Activated naive CD4-positive, alpha-beta T cell treated with anti-CD3 and anti-CD28 coated beads, Interleukin-2, amount 10 ng/mL, durations not matched to agents 7 days and 5 days (primary cell): ENCODE results near the gene REC114.
"Not testable (repeated sequence)": the region's sequence is repeated elsewhere in the genome, so short reads cannot be mapped to it uniquely, and the experiment has no call there.

Source experiments
- CTCF ChIA-PET: fragments of 350-600 bp; sonication (Branson Sonifier 250); formaldehyde crosslinking; loops from one replicate; lab custom pipeline; 2021; ENCODE audit warnings: antibody characterized with exemption; lab: Charles Lee
- DNase-seq: peaks from one replicate; pipeline ENCODE4 v3.0.0-alpha.2; 2020
- H3K27ac Mint-ChIP-seq: one replicate; pipeline ENCODE4 v1.8.0; 2021; ENCODE audit warnings: mild to moderate bottlenecking, moderate library complexity, mixed read lengths
- H3K27me3 Mint-ChIP-seq: one replicate; pipeline ENCODE4 v1.8.0; 2021; ENCODE audit warnings: mild to moderate bottlenecking, mixed read lengths
- H3K36me3 Mint-ChIP-seq: one replicate; pipeline ENCODE4 v1.8.0; 2021; ENCODE audit warnings: mixed read lengths
- H3K4me1 Mint-ChIP-seq: one replicate; pipeline ENCODE4 v1.8.0; 2021; ENCODE audit warnings: mixed read lengths
- H3K4me3 Mint-ChIP-seq: one replicate; pipeline ENCODE4 v1.8.0; 2021; ENCODE audit warnings: mild to moderate bottlenecking, moderate library complexity, mixed read lengths
- H3K9me3 Mint-ChIP-seq: one replicate; pipeline ENCODE4 v1.8.0; 2021; ENCODE audit warnings: mixed read lengths

REC114 gene

DNA sequence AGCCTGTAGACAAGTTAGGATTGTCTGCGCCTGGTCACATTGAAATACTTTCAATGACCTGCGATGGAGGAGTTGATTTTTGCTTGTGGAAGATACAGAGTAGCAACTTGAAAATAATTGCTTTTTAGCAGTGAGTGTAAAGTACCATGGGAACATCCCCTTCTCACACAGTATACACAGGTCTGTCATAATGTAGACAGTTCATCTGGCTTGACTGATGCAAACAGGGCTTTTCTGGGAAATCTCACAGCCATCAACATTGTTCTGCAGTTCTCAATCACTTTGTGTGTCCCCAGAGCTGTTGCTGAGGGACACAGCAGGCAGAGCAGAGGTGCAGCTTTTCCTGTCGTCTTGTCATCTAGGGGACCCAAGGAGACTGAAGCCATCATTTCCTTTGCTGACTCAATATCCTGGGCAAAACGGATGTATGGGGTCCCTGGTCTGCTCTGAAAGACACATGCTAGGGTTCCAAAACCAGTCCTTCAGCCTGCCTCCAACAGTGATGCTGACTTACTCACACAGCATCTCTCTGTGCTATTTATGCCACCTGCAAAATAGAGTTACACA, 5.3 kb upstream of the REC114 start:
- peaks cover 15% of the 10 kb centered on the region for H3K27me3 Mint-ChIP-seq
- CTCF ChIA-PET, result no interaction called here

DNA sequence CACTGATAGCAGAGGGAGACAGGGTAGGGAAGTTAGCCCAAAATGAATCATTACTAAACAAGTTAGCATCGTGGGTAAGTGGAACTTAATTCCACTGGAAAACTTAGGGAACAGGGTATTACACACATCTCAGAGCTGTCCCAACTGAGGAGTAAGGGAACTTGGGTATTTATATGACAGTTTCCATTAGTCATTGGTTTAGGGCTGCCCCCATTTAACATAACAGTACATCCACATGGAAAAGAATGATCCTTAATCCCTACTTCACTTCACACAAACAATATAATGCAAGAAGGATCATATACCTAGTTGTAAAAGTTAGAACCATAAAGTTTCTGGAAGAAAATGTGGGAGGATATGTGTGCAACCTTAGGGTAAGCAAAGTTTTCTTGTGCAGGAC, 4.3 kb upstream of the REC114 start:
- Mint-ChIP-seq H3K4me3 (no peak overlapping the region), H3K4me1 (no peaks in the 10 kb centered on the region), H3K27ac (no peak overlapping the region), H3K9me3 (no peaks in the 10 kb centered on the region), H3K27me3 (peaks cover 15% of the 10 kb centered on the region), H3K36me3 (no peaks in the 10 kb centered on the region)
- CTCF ChIA-PET, result no interaction called here
- DNase-seq, result no peak

More for the DNA sequence above, 5.3 kb upstream of the REC114 start:
- H3K36me3 Mint-ChIP-seq, result no peaks in the 10 kb centered on the region
- H3K4me1 Mint-ChIP-seq, result no peaks in the 10 kb centered on the region
- no peaks in the 10 kb centered on the region for H3K9me3 Mint-ChIP-seq
- no peak overlapping the region for H3K27ac Mint-ChIP-seq
- DNase-seq, result no peak
- no peak overlapping the region for H3K4me3 Mint-ChIP-seq

DNA sequence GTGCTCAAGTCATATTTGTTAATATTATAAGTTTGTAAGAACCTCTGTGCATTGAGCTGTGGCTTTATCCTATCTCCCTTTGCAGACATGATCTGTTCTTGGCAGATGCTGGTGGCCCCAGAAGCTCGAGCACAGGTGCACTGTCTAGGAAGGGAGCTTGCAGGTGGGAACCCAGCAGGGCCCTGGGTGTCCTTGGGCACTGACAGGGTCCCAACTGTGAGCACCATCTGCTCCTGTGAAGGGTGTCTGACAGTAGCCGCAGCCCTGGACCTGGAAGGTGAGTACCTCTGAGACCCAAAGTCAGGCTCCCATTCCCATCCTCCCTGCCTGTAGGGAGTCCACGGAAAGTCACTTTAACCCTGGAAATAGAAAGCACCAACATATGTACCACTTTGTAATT, 2.4 kb upstream of the REC114 start:
- CTCF ChIA-PET, result no interaction called here
- peaks cover 9% of the 10 kb centered on the region for H3K27me3 Mint-ChIP-seq
- H3K4me3 Mint-ChIP-seq, result no peak overlapping the region
- H3K27ac Mint-ChIP-seq, result no peak overlapping the region
- no peaks in the 10 kb centered on the region for H3K36me3 Mint-ChIP-seq
- H3K4me1 Mint-ChIP-seq, result no peaks in the 10 kb centered on the region
- H3K9me3 Mint-ChIP-seq, result no peaks in the 10 kb centered on the region
- DNase-seq, result no peak

DNA sequence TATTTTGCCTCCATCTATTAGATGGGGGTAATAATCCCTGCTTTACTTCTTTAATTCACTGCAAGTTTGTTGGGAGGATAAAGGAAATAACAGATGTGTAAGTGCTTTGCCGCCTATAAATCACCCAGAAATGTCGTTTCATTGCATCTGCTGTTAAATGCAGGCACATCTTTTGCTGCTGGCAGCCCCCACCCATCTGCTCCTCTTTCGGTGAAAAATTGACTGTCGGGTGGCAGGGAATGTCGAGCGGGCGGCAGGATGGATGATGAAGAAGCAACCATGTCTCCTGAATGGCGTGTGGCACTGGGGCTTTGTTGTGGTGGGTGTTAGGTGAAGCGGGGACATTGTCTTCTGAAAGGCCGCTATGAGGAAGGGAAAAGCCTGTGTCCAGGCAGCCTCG, 543 bp upstream of the REC114 start:
- Mint-ChIP-seq H3K9me3 (peaks cover 4% of the 10 kb centered on the region), H3K27me3 (peaks cover 4% of the 10 kb centered on the region), H3K27ac (no peak overlapping the region), H3K4me1 (peaks cover 3% of the 10 kb centered on the region), H3K36me3 (no peaks in the 10 kb centered on the region), H3K4me3 (no peak overlapping the region)
- CTCF ChIA-PET, result no interaction called here
- DNase-seq, result no peak

DNA sequence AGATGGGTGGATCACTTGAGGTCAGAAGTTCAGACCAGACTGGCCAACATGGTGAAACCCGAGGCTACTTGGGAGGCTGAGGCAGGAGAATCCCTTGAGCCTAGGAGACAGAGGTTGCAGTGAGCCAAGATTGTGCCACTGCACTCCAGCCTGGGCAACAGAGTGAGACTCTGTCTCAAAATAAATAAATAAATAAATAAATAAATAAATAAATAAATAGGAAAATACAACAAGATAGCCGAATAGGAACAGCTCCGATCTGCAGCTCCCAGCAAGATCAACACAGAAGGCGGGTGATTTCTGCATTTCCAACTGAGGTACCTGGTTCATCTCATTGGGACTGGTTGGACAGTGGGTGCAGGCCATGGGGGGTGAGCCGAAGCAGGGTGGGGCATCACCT, 4.5 kb downstream of the REC114 start:
- peaks cover 13% of the 10 kb centered on the region for H3K9me3 Mint-ChIP-seq

DNA sequence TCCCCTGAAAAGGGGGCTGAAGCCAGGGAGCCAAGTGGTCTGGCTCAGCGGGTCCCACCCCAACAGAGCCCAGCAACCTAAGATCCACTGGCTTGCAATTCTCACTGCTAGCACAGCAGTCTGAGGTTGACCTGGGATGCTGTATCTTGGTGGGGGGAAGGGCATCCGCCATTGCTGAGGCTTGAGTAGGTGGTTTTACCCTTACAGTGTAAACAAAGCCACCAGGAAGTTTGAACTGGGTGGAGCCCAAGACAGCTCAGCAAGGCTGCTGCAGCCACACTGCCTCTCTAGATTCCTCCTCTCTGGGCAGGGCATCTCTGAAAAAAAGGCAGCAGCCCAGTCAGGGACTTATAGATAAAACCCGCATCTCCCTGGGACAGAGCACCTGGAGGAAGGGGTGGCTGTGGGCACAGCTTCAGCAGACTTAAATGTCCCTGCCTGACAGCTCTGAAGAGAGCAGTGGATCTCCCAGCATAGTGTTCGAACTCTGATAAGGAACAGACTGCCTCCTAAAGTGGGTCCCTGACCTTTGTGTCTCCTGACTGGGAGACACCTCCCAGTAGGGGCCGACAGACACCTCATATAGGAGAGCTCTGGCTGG, 5.3 kb downstream of the REC114 start:
- CTCF ChIA-PET, result not testable (repeated sequence)

More for the DNA sequence above, 4.5 kb downstream of the REC114 start:
- H3K36me3 Mint-ChIP-seq, DNase-seq, CTCF ChIA-PET, H3K4me3 Mint-ChIP-seq: not testable (repeated sequence)
- Mint-ChIP-seq H3K27me3 (peaks cover 15% of the 10 kb centered on the region), H3K4me1 (peaks cover 16% of the 10 kb centered on the region), H3K27ac (peak overlapping the region; percentile 66)

DNA sequence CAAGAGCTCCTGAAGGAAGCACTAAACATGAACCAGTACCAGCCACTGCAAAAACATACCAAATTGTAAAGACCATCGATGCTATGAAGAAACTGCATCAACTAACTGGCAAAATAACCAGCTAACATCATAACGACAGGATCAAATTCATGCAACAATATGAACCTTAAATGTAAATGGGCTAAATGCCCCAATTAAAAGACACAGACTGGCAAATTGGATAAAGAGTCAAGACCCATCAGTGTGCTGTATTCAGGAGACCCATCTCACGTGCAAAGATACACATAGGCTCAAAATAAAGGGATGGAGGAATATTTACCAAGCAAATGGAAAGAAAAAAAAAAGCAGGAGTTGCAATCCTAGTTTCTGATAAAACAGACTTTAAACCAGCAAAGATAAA, 7.0 kb downstream of the REC114 start:
- H3K27me3 Mint-ChIP-seq, result peaks cover 19% of the 10 kb centered on the region
- DNase-seq, H3K4me3 Mint-ChIP-seq, H3K27ac Mint-ChIP-seq, CTCF ChIA-PET, H3K36me3 Mint-ChIP-seq: not testable (repeated sequence)
- peaks cover 13% of the 10 kb centered on the region for H3K9me3 Mint-ChIP-seq
- peaks cover 16% of the 10 kb centered on the region for H3K4me1 Mint-ChIP-seq

More for the DNA sequence above, 5.3 kb downstream of the REC114 start:
- not testable (repeated sequence) for H3K27ac Mint-ChIP-seq, H3K36me3 Mint-ChIP-seq, H3K4me3 Mint-ChIP-seq
- DNase-seq, result peak; percentile 54
- Mint-ChIP-seq H3K27me3 (peaks cover 15% of the 10 kb centered on the region), H3K9me3 (peaks cover 13% of the 10 kb centered on the region), H3K4me1 (peaks cover 16% of the 10 kb centered on the region)

DNA sequence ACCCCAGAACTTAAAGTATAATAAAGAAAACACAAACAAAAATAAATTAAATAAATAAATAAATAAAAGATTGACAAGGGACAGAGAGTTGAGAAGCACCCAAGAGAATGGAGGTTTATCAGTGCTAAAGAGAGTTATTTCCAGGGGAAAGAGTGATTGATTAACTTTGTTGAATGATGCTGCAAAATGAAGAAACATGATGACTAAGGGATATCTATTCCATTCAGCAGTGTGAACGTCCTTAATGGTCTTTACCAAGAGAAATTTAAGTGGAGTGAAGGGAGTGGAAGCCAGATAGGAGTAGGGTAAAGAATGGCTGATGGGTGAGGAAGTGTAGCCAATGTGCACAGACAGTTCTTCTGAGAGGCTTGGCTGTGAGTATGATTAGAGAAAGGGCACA, 11.1 kb downstream of the REC114 start:
- Mint-ChIP-seq H3K4me3 (no peak overlapping the region), H3K27me3 (peaks cover 16% of the 10 kb centered on the region), H3K4me1 (no peaks in the 10 kb centered on the region), H3K27ac (no peak overlapping the region), H3K36me3 (peaks cover 1% of the 10 kb centered on the region), H3K9me3 (peaks cover 9% of the 10 kb centered on the region)
- CTCF ChIA-PET, result no interaction called here
- DNase-seq, result no peak

DNA sequence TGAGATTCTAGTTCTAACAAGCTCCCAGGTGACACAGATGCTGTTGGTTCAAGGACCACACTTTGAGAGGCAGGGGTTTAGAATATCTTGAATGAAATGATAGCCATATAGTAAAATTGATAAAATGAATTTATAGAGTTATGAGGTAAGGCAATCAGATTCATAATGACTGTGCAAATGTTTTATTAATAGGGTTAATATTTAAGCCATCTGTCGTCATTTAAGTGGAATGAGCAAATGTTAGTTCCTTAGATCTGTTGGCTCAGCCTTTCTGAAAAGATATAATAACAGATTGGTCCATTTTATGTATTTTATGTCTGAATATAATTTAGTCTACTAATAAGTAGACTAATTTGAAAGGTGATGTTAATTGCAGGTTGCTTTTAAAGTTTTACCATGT, 12.9 kb downstream of the REC114 start:
- no peaks in the 10 kb centered on the region for H3K4me1 Mint-ChIP-seq
- peaks cover 6% of the 10 kb centered on the region for H3K9me3 Mint-ChIP-seq
- no peak overlapping the region for H3K27ac Mint-ChIP-seq

DNA sequence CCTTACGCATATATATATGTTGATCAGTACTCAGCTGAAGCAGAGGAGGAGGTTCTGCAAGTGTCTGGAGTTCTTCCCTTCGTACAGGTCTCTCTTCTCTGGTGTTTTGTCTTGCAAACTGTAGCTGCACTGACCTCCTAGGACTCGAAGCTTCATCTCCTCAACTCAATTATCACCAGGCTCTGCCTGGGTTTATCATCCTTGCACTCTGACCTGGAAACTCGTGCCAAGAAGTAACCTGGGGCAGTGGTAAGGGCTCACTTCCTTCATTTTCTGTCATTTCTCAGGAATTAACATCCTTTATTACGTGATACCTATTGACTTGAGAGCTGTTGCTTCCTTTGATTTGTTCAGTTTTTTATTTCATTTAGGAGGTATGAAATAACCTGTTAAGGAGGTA, 14.4 kb downstream of the REC114 start:
- Mint-ChIP-seq H3K27ac (no peak overlapping the region), H3K4me1 (no peaks in the 10 kb centered on the region), H3K27me3 (peaks cover 15% of the 10 kb centered on the region), H3K36me3 (no peaks in the 10 kb centered on the region), H3K9me3 (no peaks in the 10 kb centered on the region), H3K4me3 (no peak overlapping the region)
- CTCF ChIA-PET, result no interaction called here
- no peak for DNase-seq

More for the DNA sequence above, 12.9 kb downstream of the REC114 start:
- Mint-ChIP-seq H3K36me3 (no peaks in the 10 kb centered on the region), H3K4me3 (no peak overlapping the region), H3K27me3 (peaks cover 15% of the 10 kb centered on the region)
- DNase-seq, result no peak
- CTCF ChIA-PET, result no interaction called here

DNA sequence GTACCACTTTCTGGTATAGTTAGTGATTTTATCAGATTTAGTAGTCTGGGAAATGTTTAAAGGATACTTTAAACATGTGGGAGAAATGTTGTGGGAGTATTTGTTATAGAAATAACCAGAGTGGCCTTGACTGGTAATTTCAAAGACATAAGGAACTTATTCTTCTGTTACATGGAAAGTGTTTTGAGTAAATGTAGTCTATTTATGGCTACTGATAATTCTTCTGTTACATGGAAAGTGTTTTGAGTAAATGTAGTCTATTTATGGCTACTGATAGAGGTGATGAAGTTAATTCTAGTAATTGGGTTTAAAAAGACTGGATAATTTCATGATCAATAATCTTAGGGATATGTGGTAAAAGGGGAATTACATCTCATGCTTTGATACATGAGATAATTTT, 17.7 kb downstream of the REC114 start:
- H3K36me3 Mint-ChIP-seq, result no peaks in the 10 kb centered on the region
- CTCF ChIA-PET, result no interaction called here
- DNase-seq, result no peak
- no peak overlapping the region for H3K4me3 Mint-ChIP-seq
- H3K27ac Mint-ChIP-seq, result no peak overlapping the region
- peaks cover 18% of the 10 kb centered on the region for H3K27me3 Mint-ChIP-seq
- no peaks in the 10 kb centered on the region for H3K9me3 Mint-ChIP-seq
- no peaks in the 10 kb centered on the region for H3K4me1 Mint-ChIP-seq

DNA sequence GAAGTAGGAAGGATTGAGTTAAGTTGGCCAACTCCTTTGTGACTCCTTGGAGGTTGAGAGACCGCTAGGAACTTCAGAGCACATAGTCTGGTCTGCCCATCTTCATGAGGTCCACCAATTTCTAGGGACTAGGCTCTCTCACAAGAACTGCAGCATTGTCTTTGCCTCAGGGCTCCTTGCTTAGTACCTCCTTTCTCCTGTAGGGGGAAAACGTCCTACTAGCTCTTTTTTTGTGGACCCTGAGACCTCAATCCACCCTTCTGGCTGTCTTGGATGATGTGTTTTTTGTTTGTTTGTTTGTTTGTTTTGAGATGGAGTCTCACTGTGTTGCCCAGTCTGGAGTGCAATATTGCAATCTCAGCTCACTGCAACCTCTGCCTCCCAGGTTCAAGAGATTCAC, 21.6 kb downstream of the REC114 start:
- DNase-seq, result no peak
- H3K27me3 Mint-ChIP-seq, result peaks cover 12% of the 10 kb centered on the region
- H3K27ac Mint-ChIP-seq, result no peak overlapping the region
- CTCF ChIA-PET, result interaction anchor here (0.7 kb wide), 1 partner anchor 61 kb away, joined by 3 read pairs; no protein-coding TSS in a partner anchor
- no peaks in the 10 kb centered on the region for H3K9me3 Mint-ChIP-seq
- no peaks in the 10 kb centered on the region for H3K4me1 Mint-ChIP-seq
- no peaks in the 10 kb centered on the region for H3K36me3 Mint-ChIP-seq
- no peak overlapping the region for H3K4me3 Mint-ChIP-seq

DNA sequence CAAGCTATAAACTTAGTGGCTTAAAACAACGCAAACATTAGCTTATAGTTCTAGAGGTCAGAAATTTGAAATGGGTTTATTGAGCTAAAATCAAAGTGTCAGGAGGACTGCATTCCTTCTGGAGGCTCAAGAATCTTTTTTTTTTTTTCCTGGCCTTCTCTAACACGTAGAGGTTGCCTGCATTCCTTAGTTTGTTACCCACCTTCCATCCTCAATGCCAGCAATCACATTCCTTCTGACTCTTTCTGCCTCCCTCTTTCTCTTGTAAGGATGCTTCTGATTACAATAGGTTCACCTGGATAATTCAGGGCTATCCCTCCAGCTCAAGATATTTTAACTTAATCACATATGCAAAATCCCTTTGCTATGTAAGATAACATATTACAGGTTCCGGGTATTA, 24.8 kb downstream of the REC114 start:
- CTCF ChIA-PET, result no interaction called here
- no peak for DNase-seq
- Mint-ChIP-seq H3K4me1 (no peaks in the 10 kb centered on the region), H3K36me3 (no peaks in the 10 kb centered on the region), H3K9me3 (no peaks in the 10 kb centered on the region), H3K27ac (no peak overlapping the region), H3K27me3 (peaks cover 8% of the 10 kb centered on the region), H3K4me3 (no peak overlapping the region)

DNA sequence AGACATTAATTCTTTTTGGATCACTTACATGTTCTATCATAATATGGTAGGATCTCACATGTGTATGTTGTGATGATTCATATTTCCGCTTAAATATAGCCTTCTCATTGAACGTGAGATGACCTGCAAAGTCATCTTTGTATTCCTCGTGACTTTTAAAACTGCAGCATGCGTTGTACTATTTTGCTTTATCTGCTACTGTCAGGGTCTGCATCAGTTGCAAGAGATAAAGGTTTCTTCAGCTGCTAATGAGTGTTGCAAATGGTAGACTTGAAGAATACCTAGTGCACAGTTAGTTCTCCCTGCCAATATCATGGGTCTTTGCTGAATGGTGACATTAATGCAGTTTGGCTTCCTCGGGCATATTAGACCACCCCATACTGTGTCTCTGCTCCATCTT, 31.8 kb downstream of the REC114 start:
- H3K9me3 Mint-ChIP-seq, result no peaks in the 10 kb centered on the region
- CTCF ChIA-PET, result no interaction called here
- H3K27me3 Mint-ChIP-seq, result no peaks in the 10 kb centered on the region

DNA sequence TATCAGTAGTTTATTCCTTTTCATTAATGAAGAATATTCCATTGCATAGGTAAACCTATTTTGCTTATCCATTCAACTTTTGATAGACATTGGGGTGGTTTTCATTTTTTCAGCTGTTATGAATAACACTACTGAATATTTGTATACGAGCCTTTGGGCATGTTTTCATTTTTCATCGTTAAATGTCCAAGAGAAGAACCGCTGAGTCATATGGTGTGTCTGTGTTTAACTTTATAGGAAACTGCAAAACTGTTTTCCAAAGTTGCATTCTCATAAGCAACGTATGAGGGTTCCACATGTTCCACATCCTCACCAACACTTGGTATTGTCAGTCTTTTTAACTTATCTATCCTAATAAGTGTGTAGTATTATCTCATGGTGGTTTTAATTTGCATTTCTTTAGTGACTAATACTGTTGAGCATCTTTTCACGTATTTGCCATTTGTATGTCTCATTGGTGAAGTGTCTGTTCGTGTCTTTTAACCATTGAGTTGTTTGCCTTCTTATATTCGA, 33.8 kb downstream of the REC114 start:
- no peak overlapping the region for H3K4me3 Mint-ChIP-seq
- H3K9me3 Mint-ChIP-seq, result no peaks in the 10 kb centered on the region
- DNase-seq, result no peak
- no peaks in the 10 kb centered on the region for H3K27me3 Mint-ChIP-seq
- no peaks in the 10 kb centered on the region for H3K36me3 Mint-ChIP-seq
- CTCF ChIA-PET, result no interaction called here
- no peaks in the 10 kb centered on the region for H3K4me1 Mint-ChIP-seq
- H3K27ac Mint-ChIP-seq, result no peak overlapping the region

More for the DNA sequence above, 31.8 kb downstream of the REC114 start:
- Mint-ChIP-seq H3K4me1 (no peaks in the 10 kb centered on the region), H3K36me3 (no peaks in the 10 kb centered on the region), H3K4me3 (no peak overlapping the region), H3K27ac (no peak overlapping the region)
- no peak for DNase-seq
